ENCODE measurements around the gene DTX4. TPM values are rescaled to one million over a fixed set of nuclear protein-coding genes. Genes with fewer than 3 reads are reported as not detected.

The DTX4 gene
- total RNA-seq, 4 donors from 2014 or later: 9.6 to 29.3 (median 17.5) TPM

DNA sequence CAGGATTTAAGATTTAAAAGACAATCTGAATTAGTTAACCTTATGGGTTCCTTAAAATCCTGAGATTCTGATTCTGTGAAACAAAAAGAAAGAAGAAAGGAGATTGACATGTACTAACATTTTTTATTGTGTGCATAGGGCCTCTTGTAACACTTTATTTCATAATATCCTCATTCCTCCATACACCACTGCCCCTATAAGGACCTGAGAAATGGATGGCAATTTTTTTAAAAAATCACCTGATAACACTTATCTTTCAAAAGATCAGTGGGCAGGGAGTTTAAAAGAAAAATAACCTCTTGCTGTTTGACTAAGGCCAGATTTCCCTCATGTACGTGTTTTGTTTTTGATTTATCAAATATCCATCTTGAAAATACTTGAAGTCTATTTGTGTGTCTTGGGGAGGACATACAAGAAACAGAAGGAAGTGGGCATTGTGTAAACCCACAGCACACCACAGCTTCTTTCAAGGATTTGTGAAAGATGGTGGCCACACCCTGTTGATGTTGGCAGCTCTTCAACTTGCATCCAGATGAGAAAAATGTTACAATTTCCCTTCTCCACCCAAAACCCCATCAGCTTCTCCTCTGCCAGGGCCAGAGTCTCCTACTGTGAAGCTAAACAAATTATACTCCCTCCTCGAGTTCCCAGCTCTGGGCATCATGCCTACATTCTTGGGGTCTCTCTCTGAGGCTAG is 75.7 kb downstream of the DTX4 start:
- intact Hi-C loops (cut with DNase I): no loop called here
- peaks cover 22 to 30% of the 10 kb centered on the region in 2 donors for H3K4me1 ChIP-seq
- no peaks in the 10 kb centered on the region for H3K36me3 ChIP-seq
- no peak for TF ChIP-seq POLR2A (IDR thresholded peaks at IDR 0.05)
- TF ChIP-seq, protein P1, sequence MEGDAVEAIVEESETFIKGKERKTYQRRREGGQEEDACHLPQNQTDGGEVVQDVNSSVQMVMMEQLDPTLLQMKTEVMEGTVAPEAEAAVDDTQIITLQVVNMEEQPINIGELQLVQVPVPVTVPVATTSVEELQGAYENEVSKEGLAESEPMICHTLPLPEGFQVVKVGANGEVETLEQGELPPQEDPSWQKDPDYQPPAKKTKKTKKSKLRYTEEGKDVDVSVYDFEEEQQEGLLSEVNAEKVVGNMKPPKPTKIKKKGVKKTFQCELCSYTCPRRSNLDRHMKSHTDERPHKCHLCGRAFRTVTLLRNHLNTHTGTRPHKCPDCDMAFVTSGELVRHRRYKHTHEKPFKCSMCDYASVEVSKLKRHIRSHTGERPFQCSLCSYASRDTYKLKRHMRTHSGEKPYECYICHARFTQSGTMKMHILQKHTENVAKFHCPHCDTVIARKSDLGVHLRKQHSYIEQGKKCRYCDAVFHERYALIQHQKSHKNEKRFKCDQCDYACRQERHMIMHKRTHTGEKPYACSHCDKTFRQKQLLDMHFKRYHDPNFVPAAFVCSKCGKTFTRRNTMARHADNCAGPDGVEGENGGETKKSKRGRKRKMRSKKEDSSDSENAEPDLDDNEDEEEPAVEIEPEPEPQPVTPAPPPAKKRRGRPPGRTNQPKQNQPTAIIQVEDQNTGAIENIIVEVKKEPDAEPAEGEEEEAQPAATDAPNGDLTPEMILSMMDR (IDR thresholded peaks at IDR 0.05): no peak
- no peak overlapping the region for H3K4me3 ChIP-seq (replicated peaks in 1 of 3)
- no peaks in the 10 kb centered on the region for H3K27me3 ChIP-seq
- DNase-seq: peak; percentile 55 to 64
- no peaks in the 10 kb centered on the region for H3K9me3 ChIP-seq
- 3 to 5% methylated on average over 2 of the region's 2 CpGs for WGBS, 2 donors
- H3K27ac ChIP-seq: peak overlapping the region; percentile 47 to 57 (median 57)

DNA sequence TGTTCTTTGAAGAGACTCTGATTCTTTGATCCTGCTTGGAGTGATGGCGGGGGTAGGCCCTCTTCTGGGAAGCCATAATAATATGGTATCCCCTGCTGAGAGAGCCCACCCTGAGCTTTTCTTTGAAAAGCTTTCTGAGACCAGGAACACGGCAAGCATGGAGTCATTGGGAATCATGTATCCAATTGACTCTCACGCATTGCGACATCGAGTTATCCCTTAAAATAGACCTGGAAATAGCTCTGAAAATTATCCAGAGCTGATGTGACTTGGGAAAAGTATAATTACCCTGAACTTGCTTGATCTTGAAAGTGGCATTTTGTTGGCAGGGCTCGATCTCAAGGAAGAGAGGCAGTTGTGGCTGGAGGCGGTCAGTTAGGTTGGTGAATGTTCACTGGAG is 77.6 kb downstream of the DTX4 start:
- no peaks in the 10 kb centered on the region for H3K9me3 ChIP-seq
- intact Hi-C loops (cut with DNase I): no loop called here
- no peaks in the 10 kb centered on the region for H3K27me3 ChIP-seq
- no peaks in the 10 kb centered on the region for H3K36me3 ChIP-seq
- WGBS, 2 donors: 94 to 99% methylated on average over 7 of the region's 7 CpGs
- H3K4me3 ChIP-seq (replicated peaks in 1 of 3): no peak overlapping the region
- TF ChIP-seq, protein P1 (IDR thresholded peaks at IDR 0.05): no peak
- TF ChIP-seq POLR2A (IDR thresholded peaks at IDR 0.05): no peak
- H3K27ac ChIP-seq: no peak overlapping the region
- peaks cover 22 to 30% of the 10 kb centered on the region in 2 donors for H3K4me1 ChIP-seq
- DNase-seq: no peak

DNA sequence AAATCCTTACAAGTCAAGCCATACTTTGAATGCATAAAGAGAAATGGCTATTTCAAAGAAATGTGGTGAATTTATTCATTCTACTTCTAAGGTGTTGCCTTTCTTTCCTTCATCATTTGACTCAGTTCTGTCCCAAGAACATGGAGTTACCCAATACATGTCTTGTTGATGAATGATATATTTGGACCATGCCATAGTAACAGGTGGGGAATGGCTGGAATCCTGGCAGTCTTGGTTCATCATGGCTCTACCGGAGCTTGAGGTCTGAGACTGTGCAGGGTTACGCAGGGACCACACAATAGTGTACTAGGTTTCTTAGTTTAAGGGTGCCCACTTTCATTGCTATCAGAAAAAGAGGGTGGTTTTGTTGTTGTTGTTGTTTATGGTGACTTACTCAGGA is 81.1 kb downstream of the DTX4 start:
- no peaks in the 10 kb centered on the region for H3K27me3 ChIP-seq
- H3K36me3 ChIP-seq: no peaks in the 10 kb centered on the region
- H3K4me3 ChIP-seq (replicated peaks in 1 of 3): no peak overlapping the region
- DNase-seq: no peak
- TF ChIP-seq, protein P1 (IDR thresholded peaks at IDR 0.05): no peak
- TF ChIP-seq POLR2A (IDR thresholded peaks at IDR 0.05): no peak
- WGBS, 2 donors: 99 to 100% methylated on average over 2 of the region's 2 CpGs
- H3K9me3 ChIP-seq: no peaks in the 10 kb centered on the region
- no peak overlapping the region for H3K27ac ChIP-seq
- intact Hi-C loops (cut with DNase I): no loop called here
- H3K4me1 ChIP-seq: peaks cover 7 to 11% of the 10 kb centered on the region in 2 donors

DNA sequence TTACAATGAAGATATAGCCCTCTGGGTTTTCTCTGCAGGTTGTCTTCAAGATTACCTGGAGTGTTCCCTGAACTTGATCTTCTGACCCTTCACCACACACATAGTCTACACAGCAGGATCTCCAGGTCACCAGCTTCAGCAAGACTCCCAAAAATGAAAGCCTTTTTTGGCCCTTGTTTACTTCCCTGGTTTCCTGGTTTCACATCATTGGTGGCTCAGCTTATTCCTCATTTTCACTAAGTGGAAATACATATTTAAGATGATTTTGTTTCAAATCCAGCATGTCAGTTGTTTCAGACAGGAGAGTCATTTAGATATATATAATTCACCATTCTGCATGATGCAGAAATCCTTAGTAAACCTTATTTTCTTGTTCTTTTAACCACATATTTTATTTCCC is 82.4 kb downstream of the DTX4 start:
- no peaks in the 10 kb centered on the region for H3K36me3 ChIP-seq
- TF ChIP-seq, protein P1 (IDR thresholded peaks at IDR 0.05): no peak
- TF ChIP-seq POLR2A (IDR thresholded peaks at IDR 0.05): no peak
- H3K9me3 ChIP-seq: no peaks in the 10 kb centered on the region
- no peaks in the 10 kb centered on the region for H3K4me1 ChIP-seq
- no peaks in the 10 kb centered on the region for H3K27me3 ChIP-seq
- no peak overlapping the region for H3K4me3 ChIP-seq (replicated peaks in 1 of 3)
- H3K27ac ChIP-seq: no peak overlapping the region
- intact Hi-C loops (cut with DNase I): no loop called here
- DNase-seq: no peak

DNA sequence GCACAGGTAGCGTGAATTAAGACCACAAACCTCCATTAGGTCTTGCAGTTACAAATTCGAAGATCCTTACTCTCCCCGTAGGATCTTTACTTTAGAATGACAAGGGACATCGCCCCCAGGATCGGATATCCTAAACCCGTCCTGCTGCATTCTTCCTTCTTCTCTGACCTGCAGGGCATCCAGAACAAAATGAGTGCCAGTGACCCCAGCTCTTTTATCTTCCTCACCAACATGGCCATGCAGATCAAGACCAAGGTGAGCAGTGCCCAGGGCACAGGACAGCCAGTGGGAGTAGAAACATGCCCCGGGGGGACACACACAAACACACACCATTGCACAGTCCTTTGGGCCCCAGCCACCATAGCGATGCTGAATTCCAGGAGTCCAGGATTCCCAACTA is 83.3 kb downstream of the DTX4 start:
- Histone ChIP-seq H3K36me3 (no peaks in the 10 kb centered on the region), H3K4me3 (replicated peaks in 1 of 3) (no peak overlapping the region), H3K27ac (no peak overlapping the region), H3K9me3 (no peaks in the 10 kb centered on the region), H3K27me3 (no peaks in the 10 kb centered on the region), H3K4me1 (no peaks in the 10 kb centered on the region)
- DNase-seq: no peak
- TF ChIP-seq POLR2A (IDR thresholded peaks at IDR 0.05): no peak
- TF ChIP-seq, protein P1 (IDR thresholded peaks at IDR 0.05): no peak
- WGBS, 2 donors: 68 to 69% methylated on average over 8 of the region's 8 CpGs
- intact Hi-C loops (cut with DNase I): no loop called here

Small RNA genes lying within 50 kb of the gene (small RNA-seq; reads per million reads assigned to genes)
- gene RN7SL42P: not detected

Other genes with a start within 250 kb of the DTX4 start
- gene GLYATL1, start 232.6 kb upstream of the DTX4 start, total RNA-seq: not detected
- gene GLYATL1B, start 85.8 kb upstream of the DTX4 start, total RNA-seq: not detected
- under 1 TPM in 2 of 4 donors, not detected in 2; 0.22 to 0.67 TPM for gene FAM111B, start 64.9 kb upstream of the DTX4 start, total RNA-seq
- 10 to 100 TPM; 32.5 to 73.2 (median 40.1) TPM for gene FAM111A, start 29.3 kb upstream of the DTX4 start, total RNA-seq
- gene MPEG1, start 40.8 kb downstream of the DTX4 start, total RNA-seq: 10 to 100 TPM in 3 of 4 donors, 1 to 10 TPM in 1; 5.8 to 16.3 (median 11.5) TPM
- not detected for gene OR5AN1, start 186.8 kb downstream of the DTX4 start, total RNA-seq

All from thyroid gland (tissue), 4 donors.